PC-3 (cell line): ENCODE results near the gene AKAIN1. TPM values are rescaled to one million over a fixed set of nuclear protein-coding genes. Genes with fewer than 3 reads are reported as not detected.

Experiments used
- ATAC-seq: fragments of 200-7000 bp; cut with Tn5 transposase; 2 replicates; pipeline ENCODE4 v1.9.1; 2020; ENCODE audit warnings: mild to moderate bottlenecking, moderate library complexity
- BruUV-seq: library from RNA; stranded (reverse); fragments of 400-500 nt; replicated peaks from 2 replicates; lab custom pipeline; 2021; lab: Mats Ljungman, UMichigan
- CTCF ChIA-PET: fragments of 300-600 bp; sonication (Branson Sonifier 250); formaldehyde crosslinking; loops from one replicate; lab custom pipeline; 2022; ENCODE audit warnings: antibody characterized with exemption; lab: Charles Lee
- POLR2A ChIA-PET: fragments of 300-600 bp; sonication (Branson Sonifier 250); formaldehyde crosslinking; loops from one replicate; lab custom pipeline; 2022; ENCODE audit warnings: antibody characterized with exemption; ENCODE audit not compliant: unreplicated experiment; lab: Charles Lee
- DNase-seq: peaks from one replicate; pipeline ENCODE4 v3.0.0-alpha.2; 2015
- H2AFZ ChIP-seq: fragments of 300-600 bp; sonication (generic); 2 replicates; pipeline ENCODE4 v1.6.0; 2016; ENCODE audit warnings: antibody characterized with exemption, low read length
- H3F3A ChIP-seq: fragments of 300-600 bp; sonication (generic); one replicate; pipeline ENCODE4 v1.6.0; 2017; ENCODE audit warnings: antibody characterized with exemption, low read length, control low read depth, mild to moderate bottlenecking; ENCODE audit not compliant: unreplicated experiment
- H3K27ac ChIP-seq: fragments of 300-600 bp; sonication (generic); 2 replicates; pipeline ENCODE4 v1.5.1; 2016; ENCODE audit warnings: mild to moderate bottlenecking, low read length
- H3K27me3 ChIP-seq: fragments of 300-600 bp; sonication (generic); 2 replicates; pipeline ENCODE4 v1.6.1; 2016; ENCODE audit warnings: low read length, mixed read lengths
- H3K36me3 ChIP-seq: fragments of 300-600 bp; sonication (generic); 2 replicates; pipeline ENCODE4 v1.6.1; 2016; ENCODE audit warnings: low read depth, mixed run types, low read length, mixed read lengths
- H3K4me1 ChIP-seq: fragments of 300-600 bp; sonication (generic); 2 replicates; pipeline ENCODE4 v1.5.1; 2016; ENCODE audit warnings: low read length; ENCODE audit not compliant: insufficient read depth
- H3K4me2 ChIP-seq: fragments of 300-600 bp; sonication (generic); 2 replicates; pipeline ENCODE4 v1.6.0; 2016; ENCODE audit warnings: low read length
- H3K4me3 ChIP-seq: fragments of 300-600 bp; sonication (generic); 2 replicates; pipeline ENCODE4 v1.5.1; 2016; ENCODE audit warnings: mild to moderate bottlenecking, low read length, mixed read lengths
- H3K79me2 ChIP-seq: fragments of 300-600 bp; sonication (generic); 2 replicates; pipeline ENCODE4 v1.6.1; 2017; ENCODE audit warnings: low read length, mixed read lengths
- H3K9ac ChIP-seq: fragments of 300-600 bp; sonication (generic); 2 replicates; pipeline ENCODE4 v1.6.0; 2016; ENCODE audit warnings: mild to moderate bottlenecking, low read length
- H3K9me2 ChIP-seq: fragments of 300-600 bp; sonication (generic); replicated peaks from 2 replicates; pipeline ENCODE4 v1.6.1; 2016; ENCODE audit warnings: mixed run types, low read length, mixed read lengths
- H3K9me3 ChIP-seq: fragments of 300-600 bp; sonication (generic); 2 replicates; pipeline ENCODE4 v1.6.1; 2016; ENCODE audit warnings: low read length, mixed read lengths
- H4K20me1 ChIP-seq: fragments of 300-600 bp; sonication (generic); 2 replicates; pipeline ENCODE4 v1.6.1; 2016; ENCODE audit warnings: low read length, mixed read lengths
- CTCF ChIP-seq: fragments of 300-600 bp; sonication (generic); conservative IDR thresholded peaks from 2 replicates; pipeline ENCODE4 v1.5.1; 2017; ENCODE audit warnings: antibody characterized with exemption, low read depth, mild to moderate bottlenecking, low read length
- EZH2 ChIP-seq: fragments of 300-600 bp; sonication (generic); IDR thresholded peaks from one replicate; pipeline ENCODE4 v1.6.1; 2017; ENCODE audit warnings: antibody characterized with exemption, mild to moderate bottlenecking, low read length; ENCODE audit not compliant: unreplicated experiment
- EZH2phosphoT487 ChIP-seq: fragments of 300-600 bp; sonication (generic); IDR thresholded peaks from 2 replicates; pipeline ENCODE4 v1.6.1; 2018; ENCODE audit warnings: mild to moderate bottlenecking, antibody characterized with exemption, low read length, borderline replicate concordance
- intact Hi-C: fragments of 100-400 bp; cut with micrococcal nuclease; formaldehyde crosslinking; loops from 2 replicates; pipeline ENCODE4 v1.9.0; 2023
- total RNA-seq: library from RNA; depleted of rRNA; stranded (reverse); fragments of >200 nt; gene quantifications from 2 replicates; pipeline ENCODE4 v1.2.3, GENCODE V29; 2014

AKAIN1 gene
- total RNA-seq, 1 experiment from 2014 or later, result not detected

GRCh38 chr18:5238371-5238976 is 41.4 kb upstream of the AKAIN1 start:
- Histone ChIP-seq H3K4me3 (peak overlapping the region; percentile 84), H3K9me3 (no peaks in the 10 kb centered on the region), H3K9ac (peak overlapping the region; percentile 92), H3K4me1 (peaks cover 30% of the 10 kb centered on the region), H3K36me3 (no peaks in the 10 kb centered on the region), H4K20me1 (no peaks in the 10 kb centered on the region), H3K27me3 (no peaks in the 10 kb centered on the region), H3K4me2 (peak overlapping the region; percentile 93), H3K9me2 (no peaks in the 10 kb centered on the region), H3F3A (no peaks in the 10 kb centered on the region), H3K79me2 (peaks cover 19% of the 10 kb centered on the region), H2AFZ (peak overlapping the region; percentile 98), H3K27ac (peak overlapping the region; percentile 92)
- TSS peak; percentile 47 for BruUV-seq
- POLR2A ChIA-PET, result interaction anchor here (0.5 to 2.3 kb wide), 5 partner anchors 55 to 1635 kb away, joined by 3 to 22 read pairs (median 5); partner anchors contain the start of gene ZBTB14
- intact Hi-C loops, result loop anchor here (1.0 to 5.0 kb wide), 3 partner anchors 58 to 309 kb away; no protein-coding TSS in a partner anchor
- CTCF ChIA-PET, result interaction anchor here (0.6 kb wide), 1 partner anchor 180 kb away, joined by 3 read pairs; no protein-coding TSS in a partner anchor
- peak; percentile 11 for DNase-seq
- ATAC-seq, result peak; percentile 51
- no peak for TF ChIP-seq CTCF
- TF ChIP-seq EZH2phosphoT487, result no peak
- TF ChIP-seq EZH2, result no peak

- H3K9me3 ChIP-seq, result no peaks in the 10 kb centered on the region
- H3K4me2 ChIP-seq, result peak overlapping the region; percentile 93
- H2AFZ ChIP-seq, result peak overlapping the region; percentile 98
- no TSS peak for BruUV-seq
- POLR2A ChIA-PET, result interaction anchor here (0.5 to 2.3 kb wide), 8 partner anchors 56 to 1829 kb away, joined by 3 to 22 read pairs (median 4); partner anchors contain the start of gene ZBTB14
- ATAC-seq, result peak; percentile 86
- TF ChIP-seq CTCF (no peak), EZH2phosphoT487 (no peak), EZH2 (no peak)
- no peaks in the 10 kb centered on the region for H3K27me3 ChIP-seq
- H3K36me3 ChIP-seq, result no peaks in the 10 kb centered on the region
- no peaks in the 10 kb centered on the region for H3K9me2 ChIP-seq
- no peaks in the 10 kb centered on the region for H4K20me1 ChIP-seq
- H3K9ac ChIP-seq, result peak overlapping the region; percentile 92
- H3K79me2 ChIP-seq, result peaks cover 19% of the 10 kb centered on the region
- intact Hi-C loops, result loop anchor here (1.0 to 5.0 kb wide), 3 partner anchors 58 to 309 kb away; no protein-coding TSS in a partner anchor
- peaks cover 30% of the 10 kb centered on the region for H3K4me1 ChIP-seq
- peak; percentile 80 for DNase-seq
- peak overlapping the region; percentile 92 for H3K27ac ChIP-seq
- CTCF ChIA-PET, result interaction anchor here (0.6 kb wide), 2 partner anchors 57 to 179 kb away, joined by 3 read pairs; no protein-coding TSS in a partner anchor
- no peaks in the 10 kb centered on the region for H3F3A ChIP-seq
- H3K4me3 ChIP-seq, result peak overlapping the region; percentile 84
Observed at GRCh38 chr18:5237723-5238370, 40.8 kb upstream of the AKAIN1 start.
